ENCODE results near the gene ODAPH. TPM values are rescaled to one million over a fixed set of nuclear protein-coding genes. Genes with fewer than 3 reads are reported as not detected.

The ODAPH gene
- total and polyA plus RNA-seq, 2 of the 4 experiments (the other 2 are of a cell fraction), result not detected

DNA sequence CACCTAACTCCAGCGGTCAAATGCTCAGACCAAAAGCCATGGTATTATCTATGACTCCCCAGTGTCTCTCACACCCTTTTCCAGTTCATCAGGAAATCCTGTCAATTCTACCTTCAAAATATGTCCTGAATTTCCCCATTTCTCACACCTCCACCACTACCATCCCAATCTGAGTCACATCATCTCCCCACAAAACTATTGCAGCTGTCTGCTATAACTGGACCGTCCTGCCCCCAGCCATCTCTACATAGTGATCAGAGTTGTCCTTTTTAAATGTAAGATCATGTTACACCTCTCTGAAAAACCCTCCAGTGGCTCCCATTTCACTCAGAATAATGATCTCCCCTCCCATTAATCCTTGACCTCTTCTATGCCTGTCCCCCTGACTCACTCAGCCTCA is 6.8 kb upstream of the ODAPH start:
- H3K56ac ChIP-seq (ENCODE audit: extremely low read depth, insufficient read depth, low read length), result no peak overlapping the region
- H2BK5ac ChIP-seq (ENCODE audit: low read depth, low read length, poor library complexity, severe bottlenecking), result no peak overlapping the region
- DNase-seq (no peak), ATAC-seq (ENCODE audit: low read depth) (no peak)
- intact Hi-C loops (cut with micrococcal nuclease) (no loop called here), in situ Hi-C loops (cut with MboI; ENCODE audit: low sequenced_read_pairs) (no loop called here), dilution Hi-C loops (cut with HindIII; ENCODE audit: low sequenced_read_pairs, unreplicated experiment) (no loop called here)
- no peak overlapping the region for H2AFZ ChIP-seq (replicated peaks; ENCODE audit: low read length, poor library complexity)
- no peak overlapping the region for H2BK15ac ChIP-seq (ENCODE audit: low read depth, low read length)
- POLR2A ChIA-PET (ENCODE audit: unreplicated experiment), result no interaction called here
- no peak overlapping the region for H4K91ac ChIP-seq (ENCODE audit: insufficient read depth, low read depth, low read length)
- no peak overlapping the region for H3K4me3 ChIP-seq (ENCODE audit: insufficient read depth, low read depth, low read length)
- BruUV-seq (replicated peaks), result no TSS peak
- H3K9me3 ChIP-seq (ENCODE audit: control insufficient read depth, insufficient read depth, low read length), result peaks cover 2% of the 10 kb centered on the region; the same call in 1 of the 2 replicates
- no peak overlapping the region for H2BK120ac ChIP-seq (ENCODE audit: low read depth, low read length)
- no peak overlapping the region for H3K4ac ChIP-seq (ENCODE audit: low read depth, low read length)
- no peak overlapping the region for H2BK20ac ChIP-seq (ENCODE audit: low read depth, low read length)
- H4K20me1 ChIP-seq (ENCODE audit: insufficient read depth, low read length), result no peaks in the 10 kb centered on the region
- no peak overlapping the region for H3K4me2 ChIP-seq (ENCODE audit: low read depth, low read length)
- H3K14ac ChIP-seq (replicated peaks; ENCODE audit: low read depth, low read length), result no peak overlapping the region
- H3K9me1 ChIP-seq (ENCODE audit: insufficient read depth, low read length), result no peaks in the 10 kb centered on the region; the same call in 1 of the 2 replicates
- TF ChIP-seq RCOR1 (IDR thresholded peaks at IDR 0.05; ENCODE audit: insufficient replicate concordance, low read length), result no peak
- TF ChIP-seq CHD1 (IDR thresholded peaks at IDR 0.05; ENCODE audit: low read depth, low read length), result no peak
- no peak for TF ChIP-seq MAFK (IDR thresholded peaks at IDR 0.05; ENCODE audit: low read depth, low read length)
- H3K79me1 ChIP-seq (ENCODE audit: low read depth in 1 of 2, low read length in 2 of 2), result no peaks in the 10 kb centered on the region
- no peak overlapping the region for H4K5ac ChIP-seq (ENCODE audit: low read depth, low read length)
- whole genome bisulfite sequencing, 2 experiments (ENCODE audit: extremely low coverage in 2 of 2, insufficient read length in 1 of 2), result 100% methylated on average over 2 of the region's 2 CpGs; no CpG with 5 or more reads in 1 of the 2 experiments
- no peak overlapping the region for H4K8ac ChIP-seq (ENCODE audit: low read depth in 2 of 2, low read length in 2 of 2)
- H2AK5ac ChIP-seq (ENCODE audit: low read depth, low read length), result no peak overlapping the region
- H3K27me3 ChIP-seq (ENCODE audit: control insufficient read depth, insufficient read depth, low read length), result no peaks in the 10 kb centered on the region
- CTCF ChIA-PET, result no interaction called here
- H3K23ac ChIP-seq (ENCODE audit: low read depth, low read length), result no peak overlapping the region
- no peaks in the 10 kb centered on the region for H3K4me1 ChIP-seq (ENCODE audit: control insufficient read depth, insufficient read depth, low read length)
- H2AK9ac ChIP-seq (replicated peaks; ENCODE audit: low read depth, low read length, poor library complexity), result no peak overlapping the region
- H3K18ac ChIP-seq (ENCODE audit: low read depth, low read length), result no peak overlapping the region
- no peak overlapping the region for H3K9ac ChIP-seq (ENCODE audit: low read depth, low read length)
- H3K27ac ChIP-seq (ENCODE audit: insufficient read depth, low read length), result no peak overlapping the region
- no peaks in the 10 kb centered on the region for H3K36me3 ChIP-seq (ENCODE audit: control insufficient read depth, insufficient read depth, low read length)
